ENCODE results near the gene LSM14A.

- no peak for TF ChIP-seq CTCF (IDR thresholded peaks at IDR 0.05)
- no peak for TF ChIP-seq POLR2AphosphoS5 (IDR thresholded peaks at IDR 0.05)
- no peak for TF ChIP-seq POLR2A (IDR thresholded peaks at IDR 0.05)
Measured at GRCh38 chr19:34265221-34265650, 92.9 kb downstream of the LSM14A start.

Data from prostate gland (tissue), 2 donors.